OCI-LY3 (cell line): ENCODE data around the gene SPAM1.

Source experiments
- H2AFZ ChIP-seq: fragments of 200-600, 300-600 bp; shearing (Covaris generic); 2 replicates; pipeline ENCODE4 v1.6.0; 2014; ENCODE audit warnings: antibody characterized with exemption, low read depth, low read length
- H3K27ac ChIP-seq: fragments of 200-600, 300-600 bp; sonication (generic); 2 replicates; pipeline ENCODE4 v1.5.1; 2014; ENCODE audit warnings: mild to moderate bottlenecking, low read length, moderate library complexity, mixed read lengths
- H3K27me3 ChIP-seq: fragments of 200-600, 300-600 bp; sonication (generic); 2 replicates; pipeline ENCODE4 v1.6.1; 2014; ENCODE audit warnings: low read depth, low read length, mixed read lengths
- H3K36me3 ChIP-seq: fragments of 200-600, 300-600 bp; sonication (generic); replicated peaks from 2 replicates; pipeline ENCODE3; 2014; ENCODE audit warnings: low read depth, low read length, mixed read lengths
- H3K4me1 ChIP-seq: fragments of 300-600, 200-600 bp; sonication (generic); 2 replicates; pipeline ENCODE4 v1.6.1; 2014; ENCODE audit warnings: low read length, mixed read lengths
- H3K4me2 ChIP-seq: fragments of 200-600, 300-600 bp; sonication (generic); 2 replicates; pipeline ENCODE4 v1.6.1; 2014; ENCODE audit warnings: low read length, mixed read lengths
- H3K4me3 ChIP-seq: fragments of 300-600, 200-600 bp; sonication (generic); 2 replicates; pipeline ENCODE4 v1.5.1; 2014; ENCODE audit warnings: antibody characterized with exemption, mild to moderate bottlenecking, low read length, moderate library complexity
- H3K79me2 ChIP-seq: fragments of 300-600, 200-600 bp; shearing (Covaris generic); 2 replicates; pipeline ENCODE4 v1.6.1; 2014; ENCODE audit warnings: mild to moderate bottlenecking, low read length, mixed read lengths
- H3K9ac ChIP-seq: fragments of 300-600, 200-600 bp; shearing (Covaris generic); 2 replicates; pipeline ENCODE4 v1.6.0; 2014; ENCODE audit warnings: mild to moderate bottlenecking, low read length, moderate library complexity
- H3K9me3 ChIP-seq: fragments of 200-600, 300-600 bp; shearing (Covaris generic); 2 replicates; pipeline ENCODE4 v1.6.1; 2014; ENCODE audit warnings: low read length, mixed read lengths; ENCODE audit not compliant: insufficient read depth
- H4K20me1 ChIP-seq: fragments of 200-600, 300-600 bp; sonication (generic); 2 replicates; pipeline ENCODE4 v1.6.1; 2016; ENCODE audit warnings: low read length, mixed read lengths; ENCODE audit not compliant: insufficient read depth
- EZH2phosphoT487 ChIP-seq: fragments of 200-600 bp; shearing (Covaris generic); IDR thresholded peaks from 2 replicates; pipeline ENCODE4 v1.6.1; 2018; ENCODE audit warnings: antibody characterized with exemption, mixed run types, low read depth
- TF ChIP-seq, protein P1 (sequence below): fragments of 200-600, 300-600 bp; sonication (generic); IDR thresholded peaks from 2 replicates; pipeline ENCODE4 v1.5.1; 2014; ENCODE audit warnings: antibody characterized with exemption, low read length, low read depth

Gene SPAM1

DNA sequence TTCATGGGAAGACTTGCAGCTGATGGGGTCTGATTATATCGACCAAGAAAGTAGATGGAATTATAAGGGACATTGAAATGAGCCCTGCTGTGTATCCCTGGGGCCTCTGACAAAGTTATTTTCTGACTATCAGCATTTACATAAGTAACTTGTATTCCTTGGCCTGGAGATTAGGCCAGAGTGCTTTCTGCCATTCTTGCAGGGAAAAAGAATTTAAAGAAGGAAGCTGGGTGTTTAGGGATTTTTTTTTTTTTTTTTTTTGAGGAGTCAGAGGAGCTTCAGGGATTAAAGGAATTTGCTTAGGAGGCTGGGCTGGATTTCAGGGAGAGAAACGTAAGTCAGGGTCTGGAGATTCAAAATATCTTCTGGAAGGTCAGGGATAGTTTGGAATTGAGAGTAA, 4.6 kb downstream of the SPAM1 start:
- no peaks in the 10 kb centered on the region for H3K27me3 ChIP-seq
- H3K4me1 ChIP-seq: no peaks in the 10 kb centered on the region
- no peak overlapping the region for H3K27ac ChIP-seq
- TF ChIP-seq, protein P1, sequence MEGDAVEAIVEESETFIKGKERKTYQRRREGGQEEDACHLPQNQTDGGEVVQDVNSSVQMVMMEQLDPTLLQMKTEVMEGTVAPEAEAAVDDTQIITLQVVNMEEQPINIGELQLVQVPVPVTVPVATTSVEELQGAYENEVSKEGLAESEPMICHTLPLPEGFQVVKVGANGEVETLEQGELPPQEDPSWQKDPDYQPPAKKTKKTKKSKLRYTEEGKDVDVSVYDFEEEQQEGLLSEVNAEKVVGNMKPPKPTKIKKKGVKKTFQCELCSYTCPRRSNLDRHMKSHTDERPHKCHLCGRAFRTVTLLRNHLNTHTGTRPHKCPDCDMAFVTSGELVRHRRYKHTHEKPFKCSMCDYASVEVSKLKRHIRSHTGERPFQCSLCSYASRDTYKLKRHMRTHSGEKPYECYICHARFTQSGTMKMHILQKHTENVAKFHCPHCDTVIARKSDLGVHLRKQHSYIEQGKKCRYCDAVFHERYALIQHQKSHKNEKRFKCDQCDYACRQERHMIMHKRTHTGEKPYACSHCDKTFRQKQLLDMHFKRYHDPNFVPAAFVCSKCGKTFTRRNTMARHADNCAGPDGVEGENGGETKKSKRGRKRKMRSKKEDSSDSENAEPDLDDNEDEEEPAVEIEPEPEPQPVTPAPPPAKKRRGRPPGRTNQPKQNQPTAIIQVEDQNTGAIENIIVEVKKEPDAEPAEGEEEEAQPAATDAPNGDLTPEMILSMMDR: no peak
- TF ChIP-seq EZH2phosphoT487: no peak
- H3K9ac ChIP-seq: no peak overlapping the region
- no peaks in the 10 kb centered on the region for H3K79me2 ChIP-seq
- H4K20me1 ChIP-seq: no peaks in the 10 kb centered on the region
- H3K4me2 ChIP-seq: no peak overlapping the region
- H3K4me3 ChIP-seq: no peak overlapping the region
- no peaks in the 10 kb centered on the region for H3K9me3 ChIP-seq
- H2AFZ ChIP-seq: no peak overlapping the region
- H3K36me3 ChIP-seq: no peaks in the 10 kb centered on the region

DNA sequence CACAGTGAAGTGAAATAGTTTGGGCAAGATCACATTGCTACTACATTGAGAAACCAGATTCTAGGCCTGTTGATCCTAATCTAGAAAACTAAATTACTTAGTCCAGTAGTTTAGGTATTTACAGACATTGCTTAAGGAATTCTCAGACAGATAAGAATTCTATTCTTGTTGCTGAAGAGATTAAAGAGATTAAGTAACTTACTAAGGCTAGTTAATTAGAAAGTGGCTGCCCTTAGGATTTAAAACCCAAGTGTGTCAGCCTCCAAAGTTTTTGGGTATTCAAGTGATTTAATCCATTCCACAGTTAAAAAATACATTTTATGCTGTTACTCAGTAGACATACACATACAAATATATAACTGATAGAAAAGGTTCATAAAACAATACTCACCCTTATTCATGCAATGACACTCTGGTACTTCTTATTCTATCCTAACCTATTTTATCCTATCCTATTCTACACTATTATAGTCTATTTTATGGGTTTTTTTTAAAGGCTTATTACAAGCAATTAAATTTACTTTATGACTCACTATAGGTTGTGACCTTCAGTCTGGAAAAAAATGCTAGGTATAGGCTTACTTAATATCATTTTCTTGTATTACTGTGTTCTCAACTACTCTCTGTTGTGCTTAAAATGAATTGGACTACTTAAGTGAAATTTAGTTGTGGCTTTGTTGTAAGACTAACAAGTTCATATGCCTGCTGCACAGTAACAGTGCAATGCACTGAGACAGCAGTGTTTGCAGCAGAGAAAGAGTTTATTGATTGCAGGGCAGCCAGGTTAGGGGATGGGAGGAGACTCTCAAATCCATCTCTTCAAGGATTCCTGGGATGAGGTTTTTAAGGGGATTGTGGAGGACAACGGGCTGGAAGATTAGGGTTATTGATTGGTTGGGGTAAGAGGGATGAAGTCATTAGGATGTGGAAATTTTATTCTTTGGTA, 10.7 kb downstream of the SPAM1 start:
- Histone ChIP-seq H3K4me2 (no peak overlapping the region), H3K9ac (no peak overlapping the region), H3K36me3 (no peaks in the 10 kb centered on the region), H3K4me1 (no peaks in the 10 kb centered on the region), H3K79me2 (no peaks in the 10 kb centered on the region), H4K20me1 (no peaks in the 10 kb centered on the region), H3K9me3 (peaks cover 6% of the 10 kb centered on the region; the same call in 1 of the 2 replicates), H3K27ac (no peak overlapping the region), H3K4me3 (no peak overlapping the region), H2AFZ (no peak overlapping the region), H3K27me3 (no peaks in the 10 kb centered on the region)
- TF ChIP-seq, protein P1: no peak
- TF ChIP-seq EZH2phosphoT487: no peak

DNA sequence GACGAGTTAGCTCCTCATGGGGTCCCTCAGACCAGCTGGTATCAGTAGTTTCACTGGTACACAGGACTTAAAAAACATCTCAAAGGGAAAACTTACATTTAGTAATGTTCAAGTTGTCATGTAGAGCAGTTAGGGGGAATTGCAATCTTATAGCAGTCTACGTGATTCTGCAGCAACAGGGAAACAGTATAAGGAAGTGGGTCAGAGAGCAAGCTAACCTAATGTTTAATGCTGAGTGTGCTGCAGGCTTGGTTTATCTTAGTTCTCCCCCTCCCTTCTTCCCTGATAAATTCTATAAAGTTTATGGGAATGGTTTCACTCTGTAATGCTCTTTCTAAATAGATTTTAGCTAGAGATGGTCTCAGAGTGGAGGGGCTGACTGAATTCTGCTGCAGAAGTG, 11.3 kb downstream of the SPAM1 start:
- no peak overlapping the region for H3K4me3 ChIP-seq
- no peaks in the 10 kb centered on the region for H3K4me1 ChIP-seq
- no peaks in the 10 kb centered on the region for H3K27me3 ChIP-seq
- no peaks in the 10 kb centered on the region for H3K79me2 ChIP-seq
- no peak overlapping the region for H3K9ac ChIP-seq
- no peak overlapping the region for H2AFZ ChIP-seq
- H3K4me2 ChIP-seq: no peak overlapping the region
- no peak for TF ChIP-seq EZH2phosphoT487
- TF ChIP-seq, protein P1: no peak
- peaks cover 6% of the 10 kb centered on the region; the same call in 1 of the 2 replicates for H3K9me3 ChIP-seq
- H3K36me3 ChIP-seq: no peaks in the 10 kb centered on the region
- H3K27ac ChIP-seq: no peak overlapping the region
- H4K20me1 ChIP-seq: no peaks in the 10 kb centered on the region

DNA sequence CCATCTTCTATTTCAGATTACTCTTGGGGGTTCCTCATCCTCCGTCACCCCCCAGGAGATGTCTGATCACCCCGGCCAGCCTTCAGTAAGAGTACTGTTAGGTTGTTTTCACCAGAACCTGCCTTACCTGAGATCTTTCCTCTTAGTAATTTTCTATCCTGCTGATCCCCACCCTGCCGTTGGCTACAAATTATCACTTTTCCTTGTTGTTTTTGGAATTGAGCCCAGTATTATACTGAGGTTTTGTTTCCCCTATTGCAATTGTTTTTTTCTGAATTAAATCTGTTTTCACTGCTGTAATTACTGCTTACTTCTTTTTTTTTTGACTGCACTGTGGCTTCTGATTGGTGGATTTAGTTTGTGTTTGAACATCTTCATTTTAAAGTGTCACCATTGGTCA, 14.7 kb downstream of the SPAM1 start:
- no peaks in the 10 kb centered on the region for H3K27me3 ChIP-seq
- peaks cover 6% of the 10 kb centered on the region; the same call in 1 of the 2 replicates for H3K9me3 ChIP-seq
- no peak overlapping the region for H3K4me3 ChIP-seq
- no peaks in the 10 kb centered on the region for H4K20me1 ChIP-seq
- no peaks in the 10 kb centered on the region for H3K4me1 ChIP-seq
- H3K36me3 ChIP-seq: no peaks in the 10 kb centered on the region
- H3K9ac ChIP-seq: no peak overlapping the region
- TF ChIP-seq, protein P1: no peak
- TF ChIP-seq EZH2phosphoT487: no peak
- H3K4me2 ChIP-seq: no peak overlapping the region
- H2AFZ ChIP-seq: no peak overlapping the region
- H3K79me2 ChIP-seq: no peaks in the 10 kb centered on the region
- no peak overlapping the region for H3K27ac ChIP-seq
